Fibroblast of skin of left quadriceps (primary cell): Measurements from ENCODE around the gene SYTL5.

Experiments used
- DNase-seq, 2 experiments: peaks; one replicate each; pipeline ENCODE4 v3.0.0-alpha.2; 2013; ENCODE audit warnings: low read depth in 2 of 2

The SYTL5 gene

DNA sequence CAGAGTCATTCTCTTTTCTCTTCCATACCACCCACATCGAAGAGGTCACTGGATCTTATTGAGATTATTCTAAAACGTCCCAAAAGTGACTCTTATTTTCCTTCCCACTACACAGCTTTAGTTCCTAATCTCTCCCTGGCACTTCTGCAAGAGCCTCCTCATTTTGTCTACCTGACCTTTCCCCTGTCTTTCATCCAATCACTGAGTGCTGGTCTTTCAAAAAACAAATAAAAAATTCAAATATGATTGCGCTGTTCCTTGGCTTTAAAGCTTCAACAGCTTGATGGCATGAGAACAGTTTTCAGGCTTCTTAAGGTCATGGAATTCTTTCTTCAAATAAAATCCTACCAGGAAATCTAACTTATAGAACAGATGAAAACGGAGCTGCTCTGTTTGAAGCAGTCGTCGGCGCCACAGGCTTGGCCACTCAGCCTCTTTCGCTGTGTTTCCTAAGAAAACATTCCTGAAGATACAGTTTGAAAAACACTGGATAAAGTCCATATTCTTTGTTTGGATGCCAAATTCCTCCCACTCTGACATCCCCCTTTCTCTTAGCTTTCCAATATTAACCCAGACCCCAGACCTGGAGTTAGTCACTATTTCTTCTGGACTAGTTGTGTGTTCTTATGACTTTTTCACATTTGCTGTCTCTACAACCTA is 12.5 kb downstream of the SYTL5 start:
- no peak for DNase-seq

DNA sequence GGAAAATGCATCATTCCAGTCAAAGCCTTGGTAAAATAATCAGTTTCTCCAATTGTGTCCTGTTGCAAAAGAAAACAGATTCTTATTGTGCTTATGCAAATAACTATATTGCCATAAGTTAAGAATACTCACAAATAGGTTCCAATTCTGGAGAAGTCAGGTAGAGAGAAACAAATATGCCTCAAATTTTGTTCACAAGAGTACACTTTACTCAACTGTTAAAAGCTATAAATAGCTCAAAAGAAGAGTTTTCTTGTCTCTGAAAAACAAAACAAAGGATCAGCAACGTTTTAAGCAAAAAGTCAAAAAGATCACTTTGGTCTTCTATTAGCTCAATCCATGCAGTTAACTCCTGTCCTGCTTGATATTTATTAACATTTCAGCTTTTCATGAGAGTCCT is 21.9 kb downstream of the SYTL5 start:
- no peak for DNase-seq

DNA sequence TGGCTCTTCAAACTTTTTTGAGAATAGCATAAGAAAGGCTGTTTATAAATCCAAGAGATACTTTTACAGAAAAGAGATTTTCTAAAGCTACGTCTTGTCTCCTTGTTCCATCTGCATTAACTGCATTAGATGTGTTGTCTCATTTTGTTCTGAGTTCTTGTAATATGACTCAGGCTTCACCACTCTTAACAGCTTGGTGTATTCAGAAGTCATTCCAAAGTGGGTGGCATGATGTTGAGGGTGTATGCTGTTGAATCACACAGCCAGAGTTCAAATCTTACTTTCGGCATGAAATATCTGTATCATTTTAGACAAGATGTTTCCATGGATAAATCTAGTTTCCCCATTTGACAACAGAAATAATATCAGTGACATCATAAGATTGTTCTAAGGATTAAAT is 30.1 kb downstream of the SYTL5 start:
- DNase-seq = no peak

DNA sequence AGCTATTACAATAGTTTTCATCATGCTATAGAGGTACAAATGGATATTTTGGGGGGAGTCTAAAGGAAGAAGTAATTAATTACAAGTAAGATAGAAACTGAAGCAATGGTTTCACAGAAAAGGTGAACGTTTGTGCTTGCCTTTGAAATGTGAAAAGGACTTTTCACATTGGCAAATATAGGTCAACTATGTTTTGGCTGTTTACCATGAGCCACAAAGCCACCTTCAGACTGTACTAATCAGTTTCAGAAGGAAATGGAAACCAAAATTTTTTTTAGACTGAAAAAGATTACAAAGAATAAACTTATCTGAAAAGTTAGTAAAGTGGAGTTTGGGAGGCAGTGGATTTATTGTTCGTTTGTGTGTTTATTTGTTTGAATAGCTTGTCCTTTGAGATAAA is 32.1 kb downstream of the SYTL5 start:
- no peak for DNase-seq

DNA sequence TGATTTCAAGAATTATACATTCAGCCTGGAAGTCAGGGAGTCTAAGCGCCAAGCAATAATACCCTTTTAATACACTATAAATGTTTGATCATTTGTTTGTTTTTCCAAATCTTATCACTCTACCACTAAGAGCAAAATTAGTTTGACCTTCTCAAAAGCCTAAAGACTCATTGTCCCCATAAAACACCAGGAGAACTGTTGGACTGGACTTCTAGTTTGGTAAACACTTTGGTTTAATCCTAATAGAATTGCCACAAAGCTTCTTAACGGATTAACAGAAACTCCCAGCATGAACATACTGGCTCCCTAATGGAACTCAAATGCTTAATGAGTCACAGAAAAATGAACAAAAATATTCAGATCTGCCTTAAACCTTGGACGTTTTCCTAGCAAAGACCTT is 34.9 kb downstream of the SYTL5 start:
- no peak for DNase-seq

DNA sequence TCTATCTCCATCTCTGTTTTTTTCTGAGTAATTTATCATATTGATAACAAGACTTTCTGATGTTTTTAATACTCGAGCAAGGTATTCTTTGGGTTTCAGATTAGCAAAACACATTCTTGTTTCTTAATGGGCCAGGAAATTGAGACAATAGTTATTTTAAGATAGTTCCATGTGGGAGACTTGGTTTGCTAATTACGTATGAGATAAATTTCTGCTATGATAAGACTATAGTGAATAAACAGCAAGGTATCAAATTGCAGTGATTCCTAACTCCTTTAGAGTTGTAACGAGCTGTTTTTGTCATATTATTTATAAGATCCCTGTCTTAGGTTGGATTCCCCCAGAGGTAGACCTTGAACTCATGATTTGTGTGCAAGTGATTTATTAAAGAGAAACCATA is 38.3 kb downstream of the SYTL5 start:
- no peak for DNase-seq

DNA sequence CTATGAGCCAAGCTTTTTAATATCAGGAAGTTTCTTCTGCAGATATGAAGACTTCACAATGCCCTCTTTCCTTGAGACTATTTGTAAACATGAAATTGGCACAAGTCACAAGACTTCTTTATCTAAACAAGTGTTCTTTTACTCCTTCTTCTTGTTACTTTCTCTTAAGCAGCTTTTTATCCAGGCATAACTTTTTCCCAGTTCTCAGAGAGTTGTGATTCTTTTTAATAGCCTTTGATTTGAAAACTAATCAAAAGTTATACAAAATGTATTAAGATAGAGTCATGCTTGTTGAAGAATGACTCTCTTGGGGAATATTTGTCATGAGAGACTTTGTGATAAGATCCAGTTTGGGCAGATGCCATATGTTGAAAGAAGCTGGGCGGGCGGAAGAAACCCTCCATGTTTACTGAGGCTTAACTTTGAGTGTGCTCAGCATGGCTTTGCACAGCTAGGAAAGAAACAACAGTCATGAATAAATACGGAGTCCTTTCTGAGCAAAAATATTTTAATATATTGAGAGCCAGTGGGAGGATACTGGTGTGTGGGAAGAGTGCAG is 39.3 kb downstream of the SYTL5 start:
- no peak for DNase-seq

DNA sequence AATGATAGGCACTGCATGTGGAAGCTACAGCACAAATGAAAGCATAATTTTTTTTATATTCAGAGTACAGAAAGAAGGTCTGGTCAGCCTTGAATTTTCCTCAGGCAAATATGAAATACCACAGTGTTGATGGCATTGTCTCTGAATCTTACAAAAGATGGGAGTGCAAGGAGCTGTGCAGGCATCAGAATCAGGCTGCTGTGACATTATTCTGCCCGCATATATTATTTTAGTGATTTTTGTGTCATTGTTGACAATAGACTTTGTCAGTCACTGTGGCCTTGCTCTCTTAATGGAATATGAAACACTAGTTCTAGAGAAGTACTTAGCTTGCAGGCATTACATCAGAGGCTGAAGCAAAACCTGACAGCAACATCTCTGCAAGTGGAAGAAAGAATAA is 42.5 kb downstream of the SYTL5 start:
- DNase-seq = no peak

DNA sequence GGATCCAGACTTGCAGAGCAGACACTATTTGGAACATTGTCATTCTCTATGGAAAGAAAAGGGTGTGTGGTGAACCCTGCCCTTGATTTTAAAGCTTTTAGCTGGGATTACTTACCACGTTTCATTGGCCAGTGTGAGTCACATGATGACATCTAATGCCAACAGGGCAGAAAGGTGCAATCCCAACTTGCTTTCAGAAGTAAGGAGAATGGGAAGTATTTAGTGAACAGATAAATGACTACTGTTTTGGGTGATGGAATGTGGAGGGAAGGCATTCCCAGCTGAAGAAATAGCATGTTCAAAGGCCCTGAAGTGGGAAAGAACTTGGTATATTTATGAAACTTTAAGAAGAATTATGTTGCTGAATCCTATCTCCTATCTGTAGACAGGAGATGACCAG is 44.5 kb downstream of the SYTL5 start:
- no peak for DNase-seq

DNA sequence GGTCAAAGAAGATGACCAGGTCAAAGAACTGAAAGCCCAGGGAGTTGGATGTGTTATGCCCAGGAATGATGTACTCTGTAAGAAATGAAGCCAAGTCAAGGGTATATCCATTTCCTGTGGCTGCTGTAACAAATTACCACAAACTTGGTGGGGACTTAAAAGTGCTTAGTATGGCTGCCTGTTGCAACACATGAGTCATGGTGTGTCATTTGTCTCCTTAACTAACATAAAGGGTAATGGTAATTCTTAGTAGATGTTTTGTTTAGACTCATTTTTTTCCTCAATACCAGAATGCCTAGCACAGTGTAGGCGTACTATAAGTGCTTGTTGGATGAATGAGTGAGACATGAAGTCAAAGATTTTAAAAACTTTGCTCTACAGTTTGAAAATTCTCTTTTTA is 45.7 kb downstream of the SYTL5 start:
- DNase-seq = peak; percentile 49 to 57

DNA sequence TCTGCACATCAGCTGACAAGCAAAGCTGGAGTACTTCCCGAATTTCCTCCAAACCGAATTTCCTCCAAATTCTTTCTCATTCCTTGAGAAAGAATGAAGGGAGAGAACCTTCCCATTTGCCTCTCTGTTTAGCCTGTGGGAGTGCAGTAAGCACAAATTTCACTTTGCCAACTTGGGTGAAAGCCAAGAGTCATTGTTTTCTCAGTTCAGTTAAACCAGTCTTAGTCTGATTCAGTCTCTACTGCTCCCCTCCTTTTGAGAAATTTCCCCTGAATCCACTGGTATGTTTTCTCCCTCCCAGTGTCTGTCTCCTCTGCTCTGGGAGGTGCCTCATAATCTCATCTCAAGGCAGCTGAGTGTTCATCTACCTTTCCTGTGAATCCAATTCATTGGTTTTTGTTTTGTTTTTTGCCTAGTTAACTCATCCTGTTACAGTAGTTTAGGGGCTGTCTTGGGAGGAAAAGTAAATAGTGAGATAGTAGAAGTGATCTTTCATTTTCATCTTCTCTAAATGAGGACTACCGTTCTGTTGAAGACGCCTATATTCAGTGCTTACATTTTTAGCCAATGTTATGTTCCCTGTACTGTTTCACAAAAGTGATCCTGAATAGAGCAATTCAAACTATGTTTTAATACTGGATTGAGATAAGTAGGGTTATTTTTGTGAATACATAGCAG is 49.0 kb downstream of the SYTL5 start:
- peak in 1 of 2 experiments; percentile 6 for DNase-seq

DNA sequence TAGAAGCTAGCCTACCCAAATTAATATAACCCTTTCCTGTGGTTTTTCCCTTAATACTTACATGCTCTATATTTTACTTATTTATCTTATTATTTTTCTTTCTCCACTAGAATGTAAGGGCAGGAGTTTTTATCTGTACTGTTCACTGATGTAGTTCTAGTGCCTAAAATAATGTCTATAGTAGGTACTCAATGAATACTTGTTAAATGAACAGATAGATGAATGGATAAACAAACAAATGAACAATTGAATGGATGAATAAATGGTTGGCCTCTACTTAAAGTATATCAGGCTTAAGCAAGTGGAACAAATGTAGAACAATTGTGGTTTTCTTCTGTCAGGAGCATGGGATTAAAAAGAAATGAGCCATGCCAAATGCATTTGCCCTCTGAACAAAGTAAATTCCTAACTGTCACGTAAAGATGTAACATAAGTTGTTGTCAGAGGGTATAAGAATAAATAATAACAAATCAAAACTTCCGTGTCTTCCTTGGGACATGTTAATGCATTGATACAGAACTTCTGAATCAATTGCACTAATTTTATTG is 54.1 kb downstream of the SYTL5 start:
- DNase-seq = no peak

DNA sequence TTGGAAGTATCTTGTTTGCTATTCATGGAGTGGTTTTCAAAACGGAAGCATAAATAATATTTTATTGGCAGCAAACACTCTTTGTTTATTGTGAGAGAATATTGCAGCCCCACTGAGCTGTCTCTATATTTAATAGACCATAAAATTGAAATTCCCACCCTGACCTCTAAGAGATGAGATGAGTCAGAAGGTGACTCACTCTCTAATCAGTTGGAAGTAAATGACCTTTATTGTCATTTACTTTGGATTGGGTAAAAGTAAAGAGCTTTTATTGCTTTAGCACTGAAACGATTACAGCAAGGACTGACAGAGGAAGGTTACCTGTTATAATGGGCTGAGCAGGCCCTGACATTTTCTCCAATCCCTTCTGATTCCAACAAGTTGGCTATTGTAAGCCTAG is 55.0 kb downstream of the SYTL5 start:
- no peak for DNase-seq

DNA sequence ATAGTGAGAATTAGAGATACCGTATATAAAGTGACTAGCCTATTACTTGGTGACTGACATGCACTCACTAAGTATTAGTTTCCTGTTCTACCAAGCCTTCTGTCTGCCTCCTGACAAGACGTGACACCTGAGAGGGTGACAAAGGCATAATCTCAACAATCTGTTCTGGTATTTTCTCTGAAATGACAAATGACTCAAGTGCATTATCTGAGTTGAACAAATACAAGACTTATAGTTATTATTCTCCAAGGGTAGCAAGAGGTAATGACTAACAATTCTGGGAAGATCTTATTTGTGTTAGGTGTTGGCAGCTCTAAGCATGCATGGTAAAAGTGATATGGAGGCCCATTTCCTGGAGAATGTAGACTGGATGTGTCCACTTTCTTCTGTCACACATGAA is 60.6 kb downstream of the SYTL5 start:
- no peak for DNase-seq

DNA sequence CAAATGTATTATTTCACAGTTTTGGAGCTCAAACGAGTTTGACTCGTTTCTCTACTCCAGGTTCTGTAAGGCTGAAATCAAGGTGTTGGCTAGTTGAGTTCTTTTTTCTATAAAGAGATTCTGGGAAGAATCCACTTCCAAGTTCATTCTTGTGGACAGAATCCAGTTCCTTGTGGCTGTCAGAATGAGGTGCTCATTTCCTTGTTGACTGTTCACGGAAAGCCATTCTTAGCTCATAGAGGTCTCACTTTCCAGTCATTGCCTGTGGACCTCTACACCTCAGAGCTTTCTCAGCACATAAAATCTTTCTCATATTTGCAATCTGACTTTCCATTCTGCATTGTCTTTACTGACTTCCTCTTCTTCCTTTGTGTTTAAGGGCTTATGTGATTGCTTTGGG is 62.9 kb downstream of the SYTL5 start:
- DNase-seq = no peak

DNA sequence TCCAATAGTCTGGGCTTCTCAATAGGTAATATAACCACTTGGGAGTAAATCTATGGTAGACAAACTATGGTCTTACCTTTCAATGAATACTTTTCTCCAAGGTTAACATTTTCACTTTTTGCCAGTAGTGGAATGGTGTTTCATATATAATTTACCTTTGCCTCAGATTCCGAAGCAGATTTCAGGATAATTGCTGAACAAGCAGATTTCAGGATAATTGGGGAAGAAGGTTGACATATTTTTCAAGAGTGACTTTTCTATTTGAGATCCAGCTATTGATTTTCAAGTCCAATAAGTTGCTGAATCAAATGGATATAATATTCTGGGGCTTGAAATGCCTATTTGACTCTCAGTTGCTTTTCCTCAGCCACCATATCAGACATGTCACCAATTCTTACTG is 63.6 kb downstream of the SYTL5 start:
- no peak for DNase-seq

DNA sequence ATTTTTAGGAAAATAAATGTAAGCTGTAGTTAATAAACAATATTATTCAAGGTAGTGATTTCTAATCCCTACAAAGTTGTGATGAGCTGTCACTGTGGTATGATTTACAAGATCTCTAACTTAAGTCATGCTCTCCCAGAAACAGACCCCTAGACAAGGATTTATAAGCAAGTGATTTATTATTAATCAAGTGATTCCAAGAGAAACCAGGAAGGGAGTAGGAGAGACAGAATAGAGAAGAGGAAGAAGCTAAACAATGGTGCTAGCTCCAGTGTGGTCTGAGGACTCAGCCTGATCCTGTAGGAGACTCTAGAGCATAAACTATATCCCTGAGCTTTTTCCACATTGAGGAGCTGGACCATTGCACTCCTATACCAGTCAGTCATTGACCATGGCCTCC is 73.1 kb downstream of the SYTL5 start:
- no peak for DNase-seq

DNA sequence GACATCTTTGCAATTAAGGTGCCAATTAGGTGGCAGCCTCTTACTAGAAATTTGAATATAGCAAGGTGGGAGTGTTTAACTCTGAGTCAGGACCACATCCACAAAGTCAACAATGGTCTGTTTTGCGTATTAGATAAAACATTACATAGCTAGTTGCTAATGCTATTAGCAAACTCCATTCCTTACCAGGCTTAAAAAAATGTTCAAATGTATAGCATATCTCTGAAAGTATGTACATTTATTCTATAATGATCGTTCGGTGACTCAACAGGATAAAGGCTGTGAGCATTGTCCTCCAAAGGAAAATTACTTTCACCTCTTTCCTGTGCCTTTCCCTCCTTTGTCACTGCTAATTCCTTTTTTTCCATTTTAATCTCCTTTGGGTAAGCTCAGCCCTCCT is 74.5 kb downstream of the SYTL5 start:
- DNase-seq = no peak

DNA sequence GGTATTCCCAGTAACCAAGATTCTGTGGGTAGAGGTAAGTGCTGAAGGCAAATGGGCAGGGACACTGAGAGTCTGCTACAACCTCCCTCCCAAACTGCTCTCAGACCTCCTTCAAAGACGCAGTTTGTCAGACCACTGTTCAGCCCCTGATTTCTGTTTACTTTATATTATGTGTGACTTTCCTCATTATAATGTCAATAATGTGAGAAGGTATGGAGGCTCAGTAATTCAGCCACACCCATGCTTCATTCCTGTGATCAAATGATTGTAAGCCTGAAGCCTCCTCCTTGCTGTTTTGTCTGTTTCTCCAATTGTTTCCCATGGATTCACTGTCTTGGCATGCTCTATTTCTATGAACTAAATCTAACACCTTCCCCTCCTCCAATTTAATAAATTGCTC is 75.6 kb downstream of the SYTL5 start:
- no peak for DNase-seq

DNA sequence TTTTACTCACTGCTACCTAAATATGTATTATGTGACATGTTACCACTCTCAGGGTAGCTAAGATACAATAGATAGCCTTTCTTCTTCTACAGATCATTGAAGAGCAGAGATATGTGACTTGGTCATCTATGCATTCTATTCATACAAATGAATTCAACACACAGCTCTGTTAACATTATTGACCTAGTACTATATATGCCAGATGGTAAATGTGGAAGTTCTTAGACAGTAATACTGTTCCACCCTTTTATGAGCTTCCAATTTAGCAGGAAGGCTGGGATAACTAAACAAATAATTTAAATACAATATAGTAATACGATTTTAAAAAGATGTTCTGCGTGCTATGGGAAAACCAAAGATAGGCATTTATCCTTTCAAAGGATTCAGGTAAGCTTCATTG is 76.0 kb downstream of the SYTL5 start:
- no peak for DNase-seq

DNA sequence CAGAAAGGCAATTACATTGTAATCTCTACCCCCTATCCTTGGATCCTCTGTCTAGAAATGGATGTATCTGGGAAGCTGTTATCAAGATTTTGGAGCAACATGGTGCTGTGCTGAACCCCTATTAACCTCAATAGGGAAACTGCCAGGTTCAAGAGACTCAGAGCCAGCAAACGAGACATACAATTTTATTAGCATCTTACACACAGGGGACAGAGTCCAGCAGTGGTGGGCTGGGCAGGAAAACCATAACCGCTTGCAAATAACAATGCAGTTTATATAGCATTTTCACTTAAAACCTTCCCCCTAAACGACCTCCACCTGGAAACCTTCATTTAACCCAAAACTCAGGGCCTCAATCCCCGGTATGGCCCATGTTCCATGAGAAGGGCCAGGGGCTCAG is 79.5 kb downstream of the SYTL5 start:
- DNase-seq = no peak

DNA sequence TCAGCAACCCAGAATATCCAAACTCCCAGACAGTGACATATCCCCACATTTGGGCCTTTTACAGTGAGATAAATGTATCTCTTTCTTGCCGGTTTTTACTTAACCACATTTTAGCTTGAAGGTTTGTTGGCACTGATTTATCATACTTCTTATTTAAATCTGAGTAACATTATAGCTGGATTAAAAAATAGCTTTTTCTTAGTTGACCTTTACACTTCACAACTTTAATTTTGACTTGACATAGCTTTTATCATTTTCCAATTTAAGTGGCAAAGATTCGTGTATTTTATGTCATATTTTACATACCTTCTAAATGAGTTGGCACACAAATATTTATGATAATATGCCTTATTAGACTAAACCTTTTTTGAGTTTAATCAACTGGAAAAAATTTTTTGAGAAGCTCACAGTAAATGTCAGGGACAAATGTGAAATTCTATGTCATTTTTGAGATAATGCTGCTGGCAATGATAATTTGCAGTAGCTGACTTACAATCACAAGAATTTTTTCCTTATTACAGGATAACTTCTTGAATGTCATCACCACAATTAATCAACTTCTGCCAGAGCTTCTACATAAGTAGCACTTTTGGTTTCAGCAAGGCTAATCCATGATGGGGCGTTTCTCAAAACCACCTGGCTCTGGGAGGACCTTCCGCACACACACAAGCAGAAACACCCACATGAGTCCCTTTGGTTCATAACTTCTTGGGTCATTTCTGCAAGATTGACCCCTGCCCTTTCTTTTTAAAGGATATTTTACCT is 80.3 kb downstream of the SYTL5 start:
- DNase-seq = no peak

DNA sequence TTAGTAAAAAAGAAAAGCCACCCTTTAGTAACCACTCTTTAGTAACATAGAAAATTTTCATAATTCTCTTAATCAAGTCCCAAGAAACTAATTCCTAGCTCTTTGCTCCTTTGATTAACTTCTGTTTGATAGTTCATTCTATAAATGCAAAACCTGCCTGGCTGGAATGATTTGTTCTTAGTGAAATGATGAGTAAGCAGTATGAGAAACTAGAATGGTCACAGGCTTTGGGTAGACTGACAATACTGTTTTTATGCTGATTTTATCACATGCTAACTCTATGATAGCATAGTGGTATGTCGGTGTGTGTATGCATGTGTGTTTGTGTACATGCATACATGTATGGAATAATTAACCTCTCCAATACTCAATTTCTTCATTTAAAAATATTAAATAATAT is 81.2 kb downstream of the SYTL5 start:
- DNase-seq = no peak
